Fibroblast of skin of left biceps (primary cell): Measurements from ENCODE around the gene PHACTR1.

ENCODE experiments used
- DNase-seq, 2 experiments: peaks; one replicate each; pipeline ENCODE4 v3.0.0-alpha.2; 2013; ENCODE audit warnings: low read depth in 2 of 2

The PHACTR1 gene

GRCh38 chr6:12848964-12849808, 132.6 kb downstream of the PHACTR1 start:
- DNase-seq: no peak

GRCh38 chr6:12849809-12850198, 133.2 kb downstream of the PHACTR1 start:
- no peak for DNase-seq

- peak; percentile 23 to 26 for DNase-seq
Observed at GRCh38 chr6:12851123-12851695, 134.6 kb downstream of the PHACTR1 start.

- no peak for DNase-seq
Observed at GRCh38 chr6:12861603-12862002, 145.0 kb downstream of the PHACTR1 start.

GRCh38 chr6:12865117-12865516, 148.6 kb downstream of the PHACTR1 start:
- DNase-seq: no peak

GRCh38 chr6:12865671-12866181, 149.2 kb downstream of the PHACTR1 start:
- DNase-seq: no peak

GRCh38 chr6:12866422-12867029, 150.0 kb downstream of the PHACTR1 start:
- DNase-seq: no peak

GRCh38 chr6:12869816-12870432, 153.4 kb downstream of the PHACTR1 start:
- DNase-seq: no peak

- DNase-seq: no peak
Observed at GRCh38 chr6:12873691-12874090, 157.1 kb downstream of the PHACTR1 start.

- peak; percentile 57 to 62 for DNase-seq
Observed at GRCh38 chr6:12875051-12875450, 158.5 kb downstream of the PHACTR1 start.

- no peak for DNase-seq
Observed at GRCh38 chr6:12878741-12879140, 162.2 kb downstream of the PHACTR1 start.

GRCh38 chr6:12882761-12883290, 166.3 kb downstream of the PHACTR1 start:
- no peak for DNase-seq

GRCh38 chr6:12884983-12885382, 168.4 kb downstream of the PHACTR1 start:
- DNase-seq: no peak

- no peak for DNase-seq
Observed at GRCh38 chr6:12886961-12887775, 170.6 kb downstream of the PHACTR1 start.

- DNase-seq: no peak
Observed at GRCh38 chr6:12890171-12890790, 173.7 kb downstream of the PHACTR1 start.

- DNase-seq: no peak
Observed at GRCh38 chr6:12891595-12891994, 175.0 kb downstream of the PHACTR1 start.

GRCh38 chr6:12892151-12892550, 175.6 kb downstream of the PHACTR1 start:
- peak; percentile 84 to 89 for DNase-seq

- no peak for DNase-seq
Observed at GRCh38 chr6:12893036-12893435, 176.5 kb downstream of the PHACTR1 start.

- DNase-seq: no peak
Observed at GRCh38 chr6:12895721-12896120, 179.2 kb downstream of the PHACTR1 start.

GRCh38 chr6:12896208-12896733, 179.7 kb downstream of the PHACTR1 start:
- DNase-seq: no peak
